ENCODE data around the gene FKRP. TPM values are rescaled to one million over a fixed set of nuclear protein-coding genes. Genes with fewer than 3 reads are reported as not detected.
"Not testable (repeated sequence)": the region's sequence is repeated elsewhere in the genome, so short reads cannot be mapped to it uniquely, and the experiment has no call there.

FKRP gene
- polyA plus RNA-seq, 3 donors: 5.3 to 14.2 (median 6.7) TPM

DNA sequence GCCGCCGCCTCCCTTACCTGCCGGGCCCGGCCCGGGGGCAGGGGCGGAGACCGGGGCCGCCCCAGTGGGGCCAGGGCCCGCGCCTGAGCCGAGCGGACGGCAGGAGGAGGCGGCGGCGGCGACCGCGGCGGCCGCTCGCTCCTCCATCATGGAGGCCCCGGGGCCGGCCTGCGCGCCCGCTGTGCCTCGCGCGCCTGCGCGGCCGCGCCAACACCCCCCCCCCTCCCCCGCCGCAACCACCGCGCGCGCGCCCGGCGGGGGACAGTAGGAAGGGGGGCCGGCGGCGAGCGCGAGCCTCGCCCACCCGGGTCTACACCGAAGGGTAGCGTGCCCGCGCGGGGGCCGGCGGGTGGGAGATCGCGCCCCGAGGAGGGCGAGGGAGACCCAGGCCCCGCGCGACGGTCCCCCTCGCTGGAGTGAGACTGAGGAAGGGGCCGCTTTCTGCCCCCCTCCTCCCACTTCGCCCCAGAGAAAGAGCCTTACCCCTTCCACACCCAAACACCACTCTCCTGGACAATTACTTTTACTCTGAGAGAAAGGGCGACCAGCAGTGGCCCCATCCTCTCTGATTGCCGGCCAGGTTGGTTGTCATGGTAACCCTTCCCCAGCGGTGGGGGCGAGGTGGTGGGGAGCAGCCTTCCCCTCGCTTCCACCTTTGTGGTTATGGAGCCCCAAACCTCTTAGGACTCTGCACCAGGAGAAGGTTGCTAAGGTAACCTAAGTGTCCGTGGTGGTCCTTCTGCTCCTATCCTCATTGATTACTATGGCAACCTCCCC, 612 bp downstream of the FKRP start, which contains the start of gene STRN4:
Gene STRN4 (minus strand): TSS at position 170 of the 777 bp plus-strand sequence. CDS start 20 bp downstream, at position 150.
- WGBS, 3 donors: 0 to 4% (median 0%) methylated on average over 8 to 73 of the region's 74 CpGs
- H3K27ac ChIP-seq (ENCODE audit: low read depth, low read length): no peak within 1 kb of the TSS

DNA sequence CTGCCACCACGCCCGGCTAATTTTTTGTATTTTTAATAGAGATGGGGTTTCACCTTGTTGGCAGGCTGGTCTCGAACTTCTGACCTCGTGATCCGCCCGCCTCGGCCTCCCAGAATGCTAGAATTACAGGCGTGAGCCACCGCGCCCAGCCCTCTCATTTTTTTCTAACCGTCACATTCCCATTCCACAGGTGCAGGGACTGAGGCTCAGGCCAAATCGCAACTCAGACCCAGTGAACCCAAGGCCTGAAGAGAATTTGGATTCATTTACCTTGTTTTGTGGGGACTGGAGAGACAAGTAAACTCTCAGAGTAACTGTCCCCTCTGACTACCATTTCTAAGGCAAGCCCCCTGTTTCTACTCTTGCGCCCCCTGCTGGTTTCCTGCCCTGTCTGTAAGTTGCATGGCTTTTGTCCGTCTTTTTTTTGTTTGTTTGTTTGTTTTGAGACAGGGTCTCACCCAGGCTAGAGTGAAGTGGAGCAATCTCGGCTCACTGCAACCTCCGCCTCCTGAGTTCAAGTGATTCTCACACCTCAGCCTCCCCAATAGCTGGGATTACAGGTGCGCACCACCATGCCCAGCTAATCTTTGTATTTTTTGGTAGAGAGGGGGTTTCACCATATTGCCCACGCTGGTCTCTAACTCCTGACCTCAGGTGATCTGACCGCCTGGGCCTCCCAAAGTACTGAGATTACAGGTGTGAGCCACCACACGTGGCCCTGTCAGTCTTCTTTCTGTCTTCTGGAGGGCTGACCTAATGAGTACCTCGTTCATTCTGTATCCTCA, 2.7 kb downstream of the FKRP start:
- no peak overlapping the region for H3K27ac ChIP-seq (ENCODE audit: low read depth, low read length)
- 83 to 87% (median 86%) methylated on average over 21 of the region's 21 CpGs for WGBS, 3 donors

DNA sequence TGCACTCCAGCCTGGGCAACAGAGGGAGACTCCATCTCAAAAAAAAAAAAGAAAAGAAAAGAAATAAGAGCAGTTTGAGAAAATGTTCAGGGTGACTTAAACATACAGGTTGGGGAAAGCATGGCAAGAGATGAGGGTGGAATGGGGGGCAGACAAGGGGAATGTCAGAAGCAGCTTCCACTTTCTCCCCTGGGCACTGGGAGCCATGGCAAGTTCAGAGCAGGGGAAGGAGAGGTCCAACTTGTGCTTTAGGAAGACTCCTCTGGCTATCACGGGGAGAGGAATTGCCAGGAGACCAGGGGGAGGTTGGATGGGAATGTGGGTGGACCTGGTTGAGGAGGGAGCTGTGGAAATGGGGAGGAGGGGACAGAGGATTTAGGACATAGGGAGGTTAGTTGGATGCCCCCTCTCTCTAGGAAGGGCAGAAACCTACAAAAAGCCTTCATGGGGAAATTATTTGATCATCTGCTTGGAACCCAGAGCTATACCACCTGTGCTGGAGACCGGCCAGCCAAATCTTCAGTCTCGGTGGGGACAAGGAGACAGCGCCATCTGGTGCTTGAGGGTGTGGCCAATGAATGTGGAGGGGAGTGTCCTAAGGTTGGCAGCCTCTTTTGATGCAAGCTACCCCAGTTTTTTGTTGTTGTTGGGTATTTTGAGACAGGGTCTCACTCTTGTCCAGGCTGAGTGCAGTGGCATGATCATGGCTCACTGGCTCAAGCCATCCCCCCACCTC, 7.7 kb downstream of the FKRP start:
- WGBS, 3 donors: 13 to 52% (median 30%) methylated on average over 4 of the region's 4 CpGs

DNA sequence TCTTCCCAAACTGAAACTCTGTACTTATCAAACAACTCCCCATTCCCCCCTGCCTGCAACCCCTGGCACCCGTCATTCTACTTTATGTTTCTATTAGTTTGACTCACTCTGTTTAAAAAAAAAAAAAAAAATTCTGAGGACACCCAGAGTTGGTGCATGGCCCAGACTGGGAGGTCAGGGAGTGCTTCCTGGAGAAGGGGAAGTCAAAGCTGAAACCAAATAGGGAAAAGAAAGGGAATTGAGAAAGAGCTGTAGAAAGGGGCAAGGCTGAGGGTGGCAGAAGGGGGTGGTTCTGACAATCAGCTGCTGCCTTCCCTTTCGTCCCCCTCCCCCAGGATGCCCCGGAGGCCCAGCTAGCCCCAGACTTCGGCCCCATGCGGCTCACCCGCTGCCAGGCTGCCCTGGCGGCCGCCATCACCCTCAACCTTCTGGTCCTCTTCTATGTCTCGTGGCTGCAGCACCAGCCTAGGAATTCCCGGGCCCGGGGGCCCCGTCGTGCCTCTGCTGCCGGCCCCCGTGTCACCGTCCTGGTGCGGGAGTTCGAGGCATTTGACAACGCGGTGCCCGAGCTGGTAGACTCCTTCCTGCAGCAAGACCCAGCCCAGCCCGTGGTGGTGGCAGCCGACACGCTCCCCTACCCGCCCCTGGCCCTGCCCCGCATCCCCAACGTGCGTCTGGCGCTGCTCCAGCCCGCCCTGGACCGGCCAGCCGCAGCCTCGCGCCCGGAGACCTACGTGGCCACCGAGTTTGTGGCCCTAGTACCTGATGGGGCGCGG, 9.4 kb downstream of the FKRP start:
- 76 to 86% (median 85%) methylated on average over 30 to 39 of the region's 39 CpGs for whole genome bisulfite sequencing, 3 donors

More for the DNA sequence above, 7.7 kb downstream of the FKRP start:
- no peak overlapping the region for H3K27ac ChIP-seq (ENCODE audit: low read depth, low read length)

DNA sequence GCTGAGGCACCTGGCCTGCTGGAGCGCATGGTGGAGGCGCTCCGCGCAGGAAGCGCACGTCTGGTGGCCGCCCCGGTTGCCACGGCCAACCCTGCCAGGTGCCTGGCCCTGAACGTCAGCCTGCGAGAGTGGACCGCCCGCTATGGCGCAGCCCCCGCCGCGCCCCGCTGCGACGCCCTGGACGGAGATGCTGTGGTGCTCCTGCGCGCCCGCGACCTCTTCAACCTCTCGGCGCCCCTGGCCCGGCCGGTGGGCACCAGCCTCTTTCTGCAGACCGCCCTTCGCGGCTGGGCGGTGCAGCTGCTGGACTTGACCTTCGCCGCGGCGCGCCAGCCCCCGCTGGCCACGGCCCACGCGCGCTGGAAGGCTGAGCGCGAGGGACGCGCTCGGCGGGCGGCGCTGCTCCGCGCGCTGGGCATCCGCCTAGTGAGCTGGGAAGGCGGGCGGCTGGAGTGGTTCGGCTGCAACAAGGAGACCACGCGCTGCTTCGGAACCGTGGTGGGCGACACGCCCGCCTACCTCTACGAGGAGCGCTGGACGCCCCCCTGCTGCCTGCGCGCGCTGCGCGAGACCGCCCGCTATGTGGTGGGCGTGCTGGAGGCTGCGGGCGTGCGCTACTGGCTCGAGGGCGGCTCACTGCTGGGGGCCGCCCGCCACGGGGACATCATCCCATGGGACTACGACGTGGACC, 10.1 kb downstream of the FKRP start:
- WGBS, 3 donors: 89 to 93% (median 92%) methylated on average over 61 to 86 of the region's 86 CpGs
- no peak overlapping the region for H3K27ac ChIP-seq (ENCODE audit: low read depth, low read length)

More for the DNA sequence above, 9.4 kb downstream of the FKRP start:
- H3K27ac ChIP-seq (ENCODE audit: low read depth, low read length): no peak overlapping the region

DNA sequence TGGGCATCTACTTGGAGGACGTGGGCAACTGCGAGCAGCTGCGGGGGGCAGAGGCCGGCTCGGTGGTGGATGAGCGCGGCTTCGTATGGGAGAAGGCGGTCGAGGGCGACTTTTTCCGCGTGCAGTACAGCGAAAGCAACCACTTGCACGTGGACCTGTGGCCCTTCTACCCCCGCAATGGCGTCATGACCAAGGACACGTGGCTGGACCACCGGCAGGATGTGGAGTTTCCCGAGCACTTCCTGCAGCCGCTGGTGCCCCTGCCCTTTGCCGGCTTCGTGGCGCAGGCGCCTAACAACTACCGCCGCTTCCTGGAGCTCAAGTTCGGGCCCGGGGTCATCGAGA, 10.7 kb downstream of the FKRP start:
- WGBS, 3 donors: 69 to 80% (median 72%) methylated on average over 30 of the region's 30 CpGs
- H3K27ac ChIP-seq (ENCODE audit: low read depth, low read length): no peak overlapping the region

DNA sequence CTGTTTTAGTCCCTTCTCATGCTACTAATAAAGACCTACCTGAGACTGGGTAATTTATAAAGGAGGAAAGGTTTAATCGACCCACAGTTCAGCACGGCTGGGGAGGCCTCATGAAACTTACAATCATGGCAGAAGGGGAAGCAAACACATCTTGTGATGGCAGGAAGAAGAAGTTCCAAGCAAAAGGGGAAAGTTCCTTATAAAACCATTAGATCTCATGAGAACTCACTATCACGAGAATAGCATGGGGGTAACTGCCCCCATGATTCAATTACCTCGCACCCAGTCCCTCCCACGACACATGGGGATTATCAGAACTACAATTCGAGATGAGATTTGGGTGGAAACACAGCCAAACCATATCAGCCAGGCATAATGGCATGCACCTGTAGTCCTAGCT, 13.3 kb downstream of the FKRP start:
- 62 to 76% (median 64%) methylated on average over 6 of the region's 6 CpGs for WGBS, 3 donors
- no peak overlapping the region for H3K27ac ChIP-seq (ENCODE audit: low read depth, low read length)

DNA sequence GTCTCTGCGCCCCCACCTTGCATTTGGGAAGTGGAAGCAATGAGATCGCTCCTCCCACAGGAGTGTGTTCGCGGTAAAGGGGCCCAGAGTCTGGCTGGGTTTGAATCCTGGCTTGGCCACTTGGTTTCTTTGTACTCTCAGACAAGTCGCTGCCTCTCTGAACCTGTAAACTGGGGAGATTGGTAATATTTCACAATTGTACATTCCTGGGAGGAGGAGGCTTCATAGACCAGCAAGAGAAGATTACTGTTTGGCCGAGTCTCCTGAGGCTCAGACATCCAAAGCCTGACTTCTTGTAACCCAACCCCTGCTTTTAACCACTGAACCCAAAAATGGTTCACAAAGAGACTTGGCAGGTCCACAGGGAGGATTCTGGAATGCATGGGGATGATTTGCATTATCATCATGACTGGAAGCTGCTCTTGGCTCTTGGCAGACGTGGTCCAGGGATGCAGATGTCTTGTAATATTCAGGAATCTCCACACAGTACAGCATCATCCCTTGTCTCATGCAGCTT, 14.0 kb downstream of the FKRP start:
- 61 to 65% (median 63%) methylated on average over 7 of the region's 7 CpGs for WGBS, 3 donors
- no peak overlapping the region for H3K27ac ChIP-seq (ENCODE audit: low read depth, low read length)

DNA sequence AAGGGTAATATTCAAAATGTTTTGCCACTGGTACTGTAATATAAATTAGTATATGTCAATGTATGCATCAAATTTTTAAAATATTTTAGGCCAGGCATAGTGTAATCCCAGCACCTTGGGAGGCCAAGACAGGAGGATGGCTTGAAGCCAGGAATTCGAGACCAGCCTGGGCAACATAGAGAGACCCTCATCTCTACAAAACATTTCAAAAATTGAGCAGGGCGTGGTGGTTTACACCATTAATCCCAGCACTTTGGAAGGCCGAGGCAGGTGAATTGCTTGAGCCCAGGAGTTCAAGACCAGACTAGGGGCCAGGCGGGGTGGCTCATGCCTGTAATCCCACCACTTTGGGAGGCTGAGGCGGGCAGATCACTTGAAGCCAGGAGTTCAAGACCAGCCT, 14.5 kb downstream of the FKRP start:
- WGBS, 3 donors: 91 to 97% (median 94%) methylated on average over 5 of the region's 5 CpGs
- H3K27ac ChIP-seq (ENCODE audit: low read depth, low read length): no peak overlapping the region

DNA sequence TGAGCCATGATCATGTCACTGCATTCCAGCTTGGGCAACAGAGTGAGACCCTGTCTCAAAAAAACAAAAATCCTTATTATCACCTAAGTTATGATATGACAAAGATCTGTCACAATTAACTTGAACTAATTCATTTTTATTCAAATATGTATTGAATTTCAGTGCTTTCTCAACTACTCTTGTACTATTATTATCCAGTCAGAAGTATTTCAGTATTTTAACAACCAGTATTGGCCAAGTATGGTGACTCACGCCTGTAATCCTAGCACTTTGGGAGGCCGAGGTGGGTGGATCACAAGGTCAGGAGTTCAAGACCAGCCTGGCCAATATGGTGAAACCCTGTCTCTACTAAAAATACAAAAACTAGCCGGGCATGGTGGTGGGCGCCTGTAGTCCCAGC, 15.0 kb downstream of the FKRP start:
- 62 to 88% (median 69%) methylated on average over 4 of the region's 4 CpGs for WGBS, 3 donors

DNA sequence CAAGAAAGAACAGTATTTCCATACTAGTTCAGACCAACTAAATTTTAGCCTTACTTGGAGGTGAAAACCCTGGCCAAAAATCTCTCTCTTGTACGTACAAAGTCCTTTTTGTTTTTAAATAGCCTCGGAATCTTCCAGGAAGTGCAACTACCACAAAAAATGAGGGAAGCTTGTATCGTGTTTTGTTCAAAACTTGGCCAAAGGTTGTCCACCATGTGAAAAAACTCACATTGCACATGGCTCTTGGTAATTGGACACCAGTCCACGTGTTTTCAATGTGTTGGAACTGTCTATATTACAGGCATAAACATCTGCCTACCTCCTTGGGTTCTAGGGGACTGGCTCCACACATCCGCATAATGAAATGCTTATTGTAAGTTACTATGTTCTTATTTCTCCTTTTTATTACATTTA, 15.6 kb downstream of the FKRP start:
- WGBS, 3 donors: 44 to 57% (median 55%) methylated on average over 5 of the region's 5 CpGs
- no peak overlapping the region for H3K27ac ChIP-seq (ENCODE audit: low read depth, low read length)

More for the DNA sequence above, 15.0 kb downstream of the FKRP start:
- not testable (repeated sequence) for H3K27ac ChIP-seq (ENCODE audit: low read depth, low read length)

DNA sequence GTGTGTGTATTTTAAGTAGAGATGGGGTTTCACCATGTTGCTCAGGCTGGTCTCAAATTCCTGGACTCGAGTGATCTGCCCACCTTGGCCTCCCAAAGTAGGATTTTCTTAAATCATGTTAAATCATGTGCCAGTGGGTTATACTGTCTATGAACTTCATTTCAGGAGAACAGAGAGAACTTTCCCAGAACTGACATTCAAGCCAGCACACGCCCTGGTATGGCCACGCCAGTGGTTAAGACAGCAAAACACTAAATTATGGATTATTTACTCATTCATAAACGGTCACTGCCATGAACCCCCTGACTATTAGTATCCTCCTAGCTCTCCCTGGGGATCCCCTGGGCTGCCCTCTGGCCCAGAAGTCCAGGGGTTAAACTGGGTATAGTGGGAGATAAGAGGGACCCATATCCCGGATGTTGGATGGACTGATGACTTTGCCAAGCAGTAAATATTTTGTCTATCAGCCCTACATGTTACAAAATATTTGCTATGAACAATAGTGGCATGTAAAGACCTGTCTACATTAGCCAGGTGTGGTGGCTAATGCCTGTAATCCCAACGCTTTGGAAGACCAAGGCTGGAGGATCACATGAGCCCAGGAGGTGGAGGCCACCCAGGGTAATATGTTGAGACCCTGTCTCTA, 16.5 kb downstream of the FKRP start:
- H3K27ac ChIP-seq (ENCODE audit: low read depth, low read length): no peak overlapping the region
- 74 to 86% (median 85%) methylated on average over 6 of the region's 6 CpGs for WGBS, 3 donors

DNA sequence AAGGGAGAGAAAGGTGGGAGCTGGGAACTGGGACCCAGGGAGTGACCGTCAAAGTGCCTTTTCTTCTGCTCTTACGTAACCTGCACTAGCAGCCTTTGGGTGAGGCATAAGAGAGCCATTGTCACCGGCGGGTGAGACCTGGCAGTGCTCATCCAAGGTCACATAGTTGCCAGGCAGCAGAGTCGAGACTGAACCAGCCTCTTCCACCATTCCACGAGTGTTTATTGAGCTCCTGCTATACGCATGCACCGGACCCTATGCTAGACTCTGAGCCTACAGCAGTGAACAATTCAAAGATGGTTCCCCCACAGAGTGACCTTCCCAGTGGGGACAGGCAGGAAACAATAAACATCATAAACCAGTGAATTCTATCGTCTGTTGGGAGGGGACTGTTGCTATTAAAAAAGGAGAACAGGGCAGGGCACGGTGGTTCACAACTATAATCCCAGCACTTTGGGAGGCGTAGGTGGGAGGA, 19.0 kb downstream of the FKRP start:
- 53 to 72% (median 71%) methylated on average over 11 of the region's 11 CpGs for WGBS, 3 donors

DNA sequence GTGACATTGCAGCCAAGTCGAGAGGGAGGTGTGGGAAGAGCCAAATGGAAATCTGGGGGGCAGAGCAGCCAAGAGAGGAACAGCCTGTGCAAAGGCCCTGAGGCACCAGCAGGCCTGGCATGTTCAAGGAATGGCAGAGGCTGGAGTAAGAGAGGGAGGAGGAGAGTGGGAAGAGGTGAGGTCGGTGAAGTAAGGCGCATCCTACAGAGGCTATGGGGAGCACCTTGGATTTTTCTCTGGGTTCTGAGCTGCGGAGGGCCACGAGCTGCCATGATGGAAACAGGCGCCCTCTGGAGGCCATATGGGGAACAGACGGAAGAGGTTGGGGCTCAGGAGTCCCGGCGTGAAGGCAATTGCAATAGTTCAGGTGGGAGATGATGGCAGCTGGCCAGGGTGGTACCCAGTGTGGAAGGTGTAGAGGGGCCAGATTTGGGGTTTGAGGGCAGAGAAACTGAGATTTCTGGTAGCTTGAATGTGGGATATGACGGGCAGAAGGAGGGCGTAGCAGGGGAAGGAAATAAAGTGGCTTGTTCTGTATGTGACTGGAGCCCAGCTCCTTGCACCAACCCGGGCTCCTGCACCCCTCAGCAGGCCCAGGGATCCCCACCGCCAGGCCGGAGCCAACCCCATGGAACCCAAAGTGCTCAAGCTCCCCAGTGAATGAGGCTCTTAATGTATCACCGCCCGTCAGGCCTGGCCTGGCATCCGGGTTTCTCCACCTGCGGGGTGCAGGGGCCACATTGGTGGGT, 20.9 kb downstream of the FKRP start:
- WGBS, 3 donors: 53 to 61% (median 56%) methylated on average over 17 to 18 of the region's 18 CpGs
- no peak overlapping the region for H3K27ac ChIP-seq (ENCODE audit: low read depth, low read length)

More for the DNA sequence above, 19.0 kb downstream of the FKRP start:
- no peak overlapping the region for H3K27ac ChIP-seq (ENCODE audit: low read depth, low read length)

DNA sequence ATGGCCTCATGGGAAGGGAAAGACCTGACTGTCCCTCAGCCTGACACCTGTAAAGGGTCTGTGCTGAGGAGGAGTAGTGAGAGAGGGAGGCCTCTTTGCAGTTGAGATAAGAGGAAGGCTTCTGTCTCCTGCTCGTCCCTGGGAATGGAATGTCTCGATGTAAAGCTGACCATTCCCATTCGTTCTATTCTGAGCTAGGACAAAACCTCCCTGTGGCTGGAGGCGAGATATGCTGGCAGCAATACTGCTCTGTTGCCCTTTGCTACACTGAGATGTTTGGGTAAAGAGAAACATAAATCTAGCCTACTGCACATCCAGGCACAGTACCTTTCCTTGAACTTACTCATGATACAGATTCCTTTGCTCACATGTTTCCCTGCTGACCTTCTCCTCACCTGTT, 22.9 kb downstream of the FKRP start:
- H3K27ac ChIP-seq (ENCODE audit: low read depth, low read length): not testable (repeated sequence)
- 17 to 62% (median 60%) methylated on average over 4 of the region's 4 CpGs for WGBS, 3 donors

All from adipose tissue (tissue), 3 donors.